Measurements from ENCODE around the gene CXorf51A. TPM values are rescaled to one million over a fixed set of nuclear protein-coding genes. Genes with fewer than 3 reads are reported as not detected.
"Not testable (repeated sequence)": the region's sequence is repeated elsewhere in the genome, so short reads cannot be mapped to it uniquely, and the experiment has no call there.

Gene CXorf51A
- total RNA-seq (not detected), total RNA-seq (0 reads per million in 29 experiments)
- total RNA-seq (2013) = not detected

DNA sequence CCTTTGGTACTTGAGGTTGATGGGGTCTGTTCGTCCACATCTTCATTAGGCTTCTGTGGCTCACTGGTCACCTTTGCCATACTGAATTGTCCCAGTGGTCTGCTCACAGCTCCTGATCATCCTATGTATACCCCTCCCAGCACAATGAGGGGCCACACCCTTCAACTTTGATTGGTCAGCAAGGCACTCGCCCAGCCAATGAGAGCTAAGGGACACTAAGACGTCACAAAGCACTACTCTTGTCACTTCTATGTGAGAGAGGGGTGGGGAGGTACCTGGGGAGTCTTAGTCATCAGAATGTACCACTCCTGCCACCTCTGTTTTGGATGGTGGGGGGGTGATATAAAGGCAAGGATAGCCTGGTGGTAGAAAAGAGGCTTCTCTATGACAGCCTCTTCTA lies at the start of gene CXorf51A:
CXorf51A (minus strand) TSS at position 101 of the 400 bp plus-strand sequence; CDS start at position 80, 21 bp downstream.
- POLR2A ChIA-PET; H3K27ac Mint-ChIP-seq; H3K4me3 Mint-ChIP-seq; H3K36me3 ChIP-seq (ENCODE audit: control insufficient read depth in 2 of 2, extremely low read depth in 1 of 2, insufficient read depth in 1 of 2, low read length in 1 of 2); H3K27me3 ChIP-seq (replicated peaks in 1 of 2; ENCODE audit: control insufficient read depth in 2 of 2, extremely low read depth in 1 of 2, insufficient read depth in 2 of 2, low read length in 1 of 2); H3K9me3 Mint-ChIP-seq; DNase-seq; H3K4me1 Mint-ChIP-seq; H3K9me3 ChIP-seq; H3K27ac ChIP-seq (ENCODE audit: low read length); ATAC-seq (replicated peaks in 1 of 4); CTCF ChIA-PET; H3K4me3 ChIP-seq (ENCODE audit: control insufficient read depth in 1 of 2, extremely low read depth in 1 of 2, low read length in 1 of 2); H3K4me1 ChIP-seq (ENCODE audit: control insufficient read depth in 1 of 2, extremely low read depth in 1 of 2, insufficient read depth in 2 of 2, low read length in 2 of 2); H3K36me3 Mint-ChIP-seq; H3K27me3 Mint-ChIP-seq: not testable (repeated sequence)
- no CpG with 5 or more reads among the region's 3 CpGs for WGBS (ENCODE audit: insufficient coverage)

GRCh38 chrX:146863566-146863965 lies 49.0 kb upstream of the CXorf51A start:
- Histone ChIP-seq H3K36me3 (ENCODE audit: control insufficient read depth in 2 of 2, extremely low read depth in 1 of 2, insufficient read depth in 1 of 2, low read length in 1 of 2) (no peaks in the 10 kb centered on the region), H3K4me1 (ENCODE audit: control insufficient read depth in 1 of 2, extremely low read depth in 1 of 2, insufficient read depth in 2 of 2, low read length in 2 of 2) (no peaks in the 10 kb centered on the region), H3K27ac (ENCODE audit: low read length) (no peak overlapping the region), H3K27me3 (replicated peaks in 1 of 2; ENCODE audit: control insufficient read depth in 2 of 2, extremely low read depth in 1 of 2, insufficient read depth in 2 of 2, low read length in 1 of 2) (no peaks in the 10 kb centered on the region), H3K9me3 (no peaks in the 10 kb centered on the region), H3K4me3 (ENCODE audit: control insufficient read depth in 1 of 2, extremely low read depth in 1 of 2, low read length in 1 of 2) (no peak overlapping the region)
- POLR2A ChIA-PET = interaction anchor here in 1 of 2 donors (0.7 kb wide), 1 partner anchor 299 kb away, joined by 3 read pairs; no protein-coding TSS in a partner anchor
- Mint-ChIP-seq H3K36me3 (no peaks in the 10 kb centered on the region), H3K4me3 (no peak overlapping the region), H3K9me3 (peaks cover 0 to 5% (median 5%) of the 10 kb centered on the region in 3 donors), H3K27ac (no peak overlapping the region), H3K4me1 (no peaks in the 10 kb centered on the region), H3K27me3 (no peaks in the 10 kb centered on the region)
- WGBS (ENCODE audit: insufficient coverage) = no CpG with 5 or more reads among the region's 1 CpG
- CTCF ChIA-PET = no interaction called here
- DNase-seq = no peak
- no peak for ATAC-seq (replicated peaks in 1 of 4)

DNA sequence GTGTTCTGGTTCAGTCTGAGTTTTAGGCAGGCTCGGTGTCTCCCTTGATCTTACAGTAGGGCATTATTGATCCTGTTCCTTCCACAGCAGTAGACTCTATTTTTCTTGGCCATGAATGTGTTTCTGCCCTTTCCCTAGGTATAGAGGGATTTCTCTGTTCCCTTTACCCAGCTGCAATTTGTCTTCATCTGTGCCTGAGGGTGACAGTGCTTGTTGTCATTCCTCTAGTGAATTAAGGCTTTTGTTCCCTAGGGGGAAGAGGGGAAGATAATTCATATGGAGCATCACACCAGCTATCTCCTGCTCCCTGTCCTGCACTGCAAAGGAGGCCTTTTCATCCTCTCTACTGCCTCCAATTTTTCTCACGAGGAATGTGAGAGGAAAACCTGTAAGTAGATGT lies 39.7 kb upstream of the CXorf51A start:
- Mint-ChIP-seq H3K27ac (no peak overlapping the region), H3K9me3 (peaks cover 0 to 3% (median 2%) of the 10 kb centered on the region in 3 donors), H3K4me3 (no peak overlapping the region), H3K27me3 (peaks cover 0 to 8% of the 10 kb centered on the region in 2 donors), H3K4me1 (no peaks in the 10 kb centered on the region), H3K36me3 (no peaks in the 10 kb centered on the region)
- ChIA-PET POLR2A (no interaction called here), CTCF (no interaction called here)
- no peak for ATAC-seq (replicated peaks in 1 of 4)
- H3K27me3 ChIP-seq (replicated peaks in 1 of 2; ENCODE audit: control insufficient read depth in 2 of 2, extremely low read depth in 1 of 2, insufficient read depth in 2 of 2, low read length in 1 of 2) = no peaks in the 10 kb centered on the region
- H3K36me3 ChIP-seq (ENCODE audit: control insufficient read depth in 2 of 2, extremely low read depth in 1 of 2, insufficient read depth in 1 of 2, low read length in 1 of 2) = no peaks in the 10 kb centered on the region
- no peak overlapping the region for H3K27ac ChIP-seq (ENCODE audit: low read length)
- no peaks in the 10 kb centered on the region for H3K9me3 ChIP-seq
- H3K4me3 ChIP-seq (ENCODE audit: control insufficient read depth in 1 of 2, extremely low read depth in 1 of 2, low read length in 1 of 2) = no peak overlapping the region
- no peaks in the 10 kb centered on the region for H3K4me1 ChIP-seq (ENCODE audit: control insufficient read depth in 1 of 2, extremely low read depth in 1 of 2, insufficient read depth in 2 of 2, low read length in 2 of 2)
- WGBS (ENCODE audit: insufficient coverage) = no CpG with 5 or more reads among the region's 2 CpGs
- DNase-seq = no peak

DNA sequence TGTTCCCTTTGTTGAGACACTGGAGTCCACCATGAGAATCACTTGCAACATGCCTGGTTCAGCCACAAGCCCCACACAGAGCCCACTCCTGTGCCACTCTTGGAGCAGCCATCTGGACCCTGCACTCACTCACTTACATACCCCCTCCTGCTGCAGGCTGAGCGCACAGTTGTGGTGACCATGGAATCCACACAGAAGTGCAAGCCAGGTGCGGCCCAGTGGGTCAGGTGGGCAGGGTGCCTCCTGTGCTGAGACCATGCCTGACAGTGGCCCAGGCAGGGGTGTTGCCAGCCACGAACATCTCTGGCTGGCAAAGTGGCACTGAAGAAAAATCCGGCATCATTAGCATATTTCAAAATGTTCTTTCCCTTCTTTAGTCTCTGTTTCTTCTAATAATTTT lies 17.4 kb upstream of the CXorf51A start:
- no peak for ATAC-seq (replicated peaks in 1 of 4)
- Mint-ChIP-seq H3K9me3 (no peaks in the 10 kb centered on the region), H3K27ac (no peak overlapping the region), H3K4me1 (no peaks in the 10 kb centered on the region), H3K27me3 (no peaks in the 10 kb centered on the region), H3K36me3 (no peaks in the 10 kb centered on the region), H3K4me3 (no peak overlapping the region)
- Histone ChIP-seq H3K27me3 (replicated peaks in 1 of 2; ENCODE audit: control insufficient read depth in 2 of 2, extremely low read depth in 1 of 2, insufficient read depth in 2 of 2, low read length in 1 of 2) (no peaks in the 10 kb centered on the region), H3K36me3 (ENCODE audit: control insufficient read depth in 2 of 2, extremely low read depth in 1 of 2, insufficient read depth in 1 of 2, low read length in 1 of 2) (no peaks in the 10 kb centered on the region), H3K4me1 (ENCODE audit: control insufficient read depth in 1 of 2, extremely low read depth in 1 of 2, insufficient read depth in 2 of 2, low read length in 2 of 2) (no peaks in the 10 kb centered on the region), H3K27ac (ENCODE audit: low read length) (no peak overlapping the region), H3K9me3 (no peaks in the 10 kb centered on the region), H3K4me3 (ENCODE audit: control insufficient read depth in 1 of 2, extremely low read depth in 1 of 2, low read length in 1 of 2) (no peak overlapping the region)
- no peak for DNase-seq
- WGBS (ENCODE audit: insufficient coverage) = no CpG with 5 or more reads among the region's 4 CpGs
- POLR2A ChIA-PET = no interaction called here
- CTCF ChIA-PET = no interaction called here

DNA sequence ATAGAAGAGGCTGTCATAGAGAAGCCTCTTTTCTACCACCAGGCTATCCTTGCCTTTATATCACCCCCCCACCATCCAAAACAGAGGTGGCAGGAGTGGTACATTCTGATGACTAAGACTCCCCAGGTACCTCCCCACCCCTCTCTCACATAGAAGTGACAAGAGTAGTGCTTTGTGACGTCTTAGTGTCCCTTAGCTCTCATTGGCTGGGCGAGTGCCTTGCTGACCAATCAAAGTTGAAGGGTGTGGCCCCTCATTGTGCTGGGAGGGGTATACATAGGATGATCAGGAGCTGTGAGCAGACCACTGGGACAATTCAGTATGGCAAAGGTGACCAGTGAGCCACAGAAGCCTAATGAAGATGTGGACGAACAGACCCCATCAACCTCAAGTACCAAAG lies 5.1 kb downstream of the CXorf51A start, which contains the start of gene CXorf51B:
CXorf51B (plus strand) TSS at position 301 of the 400 bp plus-strand sequence; CDS start at position 322, 21 bp downstream.
- H3K9me3 ChIP-seq; CTCF ChIA-PET; H3K4me3 Mint-ChIP-seq; POLR2A ChIA-PET; ATAC-seq (replicated peaks in 1 of 4); H3K36me3 ChIP-seq (ENCODE audit: control insufficient read depth in 2 of 2, extremely low read depth in 1 of 2, insufficient read depth in 1 of 2, low read length in 1 of 2); H3K36me3 Mint-ChIP-seq; H3K4me1 ChIP-seq (ENCODE audit: control insufficient read depth in 1 of 2, extremely low read depth in 1 of 2, insufficient read depth in 2 of 2, low read length in 2 of 2); H3K27ac Mint-ChIP-seq; H3K27me3 ChIP-seq (replicated peaks in 1 of 2; ENCODE audit: control insufficient read depth in 2 of 2, extremely low read depth in 1 of 2, insufficient read depth in 2 of 2, low read length in 1 of 2); DNase-seq; H3K27me3 Mint-ChIP-seq; H3K27ac ChIP-seq (ENCODE audit: low read length); H3K4me1 Mint-ChIP-seq; H3K9me3 Mint-ChIP-seq; H3K4me3 ChIP-seq (ENCODE audit: control insufficient read depth in 1 of 2, extremely low read depth in 1 of 2, low read length in 1 of 2): not testable (repeated sequence)
- no CpG with 5 or more reads among the region's 3 CpGs for WGBS (ENCODE audit: insufficient coverage)

Other genes starting within 250 kb of the CXorf51A start
- gene CXorf51B, start 5.0 kb downstream of the CXorf51A start, total RNA-seq = not detected

Measured in T-cell (primary cell).